Measurements from ENCODE around the gene PMPCA. TPM values are rescaled to one million over a fixed set of nuclear protein-coding genes. Genes with fewer than 3 reads are reported as not detected.

Gene PMPCA
- total RNA-seq, 1 experiment from 2014 or later, result 116 TPM

- TF ChIP-seq REST (IDR thresholded peaks at IDR 0.05; ENCODE audit: low read depth), result no peak
- TF ChIP-seq CBX3 (IDR thresholded peaks at IDR 0.05; ENCODE audit: low read depth), result no peak
- no peak for TF ChIP-seq YY1 (IDR thresholded peaks at IDR 0.05; ENCODE audit: extremely low read depth, insufficient replicate concordance, low read depth, low read length)
- TF ChIP-seq CEBPB (IDR thresholded peaks at IDR 0.05; ENCODE audit: low read depth), result no peak
- no peak for TF ChIP-seq ZBTB33 (IDR thresholded peaks at IDR 0.05; ENCODE audit: extremely low read depth, insufficient replicate concordance, low read length)
Observed at GRCh38 chr9:136462664-136463063, 52.2 kb downstream of the PMPCA start (continued).

- Histone ChIP-seq H3K27ac (ENCODE audit: low read depth, low read length) (no peak overlapping the region), H3K27me3 (ENCODE audit: insufficient read depth, low read length) (no peaks in the 10 kb centered on the region), H3K4me1 (ENCODE audit: control insufficient read depth in 1 of 2, insufficient read depth in 2 of 2, low read length in 2 of 2) (no peaks in the 10 kb centered on the region), H2AFZ (ENCODE audit: low read depth, low read length, poor library complexity, severe bottlenecking) (no peak overlapping the region), H3K9me3 (ENCODE audit: control insufficient read depth in 1 of 2, insufficient read depth in 1 of 2, low read depth in 1 of 2, low read length in 2 of 2) (no peaks in the 10 kb centered on the region), H3K9ac (ENCODE audit: low read length) (no peak overlapping the region), H3K36me3 (ENCODE audit: control insufficient read depth in 1 of 2, insufficient read depth in 2 of 2, low read length in 2 of 2) (peaks cover 62 to 79% of the 10 kb centered on the region in 2 experiments), H3K9me2 (ENCODE audit: insufficient read depth) (no peaks in the 10 kb centered on the region), H3K79me2 (ENCODE audit: insufficient read depth, low read length) (peaks cover 16% of the 10 kb centered on the region; the same call in 1 of the 2 replicates), H4K20me1 (ENCODE audit: insufficient read depth) (no peaks in the 10 kb centered on the region; the same call in 1 of the 2 replicates), H3K4me3 (replicated peaks in 1 of 2; ENCODE audit: low read depth in 1 of 2, low read length in 2 of 2) (no peak overlapping the region), H3K4me2 (ENCODE audit: low read length) (no peak overlapping the region)
- no peak for ATAC-seq
- intact Hi-C loops (cut with micrococcal nuclease), result no loop called here
- POLR2A ChIA-PET, result no interaction called here
- no peak for DNase-seq (ENCODE audit: low read depth, low spot score)
- no TSS peak for BruUV-seq (replicated peaks)
- CTCF ChIA-PET, result no interaction called here
- RAD21 ChIA-PET (ENCODE audit: low non-redundant PET in 1 of 2, low total read pairs in 2 of 2, uncharacterized antibody in 2 of 2, unreplicated experiment in 2 of 2), result no interaction called here
- no peak for TF ChIP-seq ELF1 (IDR thresholded peaks at IDR 0.05; ENCODE audit: borderline replicate concordance, low read depth)
- no peak for TF ChIP-seq CTCF (IDR thresholded peaks at IDR 0.05 in 2 of 3, conservative IDR thresholded peaks at IDR 0.05 in 1 of 3; ENCODE audit: borderline replicate concordance in 1 of 3, insufficient read depth in 1 of 3, low read depth in 2 of 3, low read length in 2 of 3)
- no peak for TF ChIP-seq SRF (IDR thresholded peaks at IDR 0.05; ENCODE audit: low read depth)
- no peak for TF ChIP-seq MAX (IDR thresholded peaks at IDR 0.05)
- no peak for TF ChIP-seq ZBTB33 (IDR thresholded peaks at IDR 0.05; ENCODE audit: extremely low read depth, insufficient replicate concordance, low read length)
- no peak for TF ChIP-seq YY1 (IDR thresholded peaks at IDR 0.05; ENCODE audit: extremely low read depth, insufficient replicate concordance, low read depth, low read length)
- no peak for TF ChIP-seq ZNF274 (IDR thresholded peaks at IDR 0.05; ENCODE audit: low read depth, low read length)
- no peak for TF ChIP-seq FOSL1 (IDR thresholded peaks at IDR 0.05; ENCODE audit: low read depth)
- TF ChIP-seq CBX3 (IDR thresholded peaks at IDR 0.05; ENCODE audit: low read depth), result no peak
- TF ChIP-seq EZH2 (IDR thresholded peaks at IDR 0.05), result no peak
- no peak for TF ChIP-seq EGR1 (IDR thresholded peaks at IDR 0.05; ENCODE audit: low read depth)
- no peak for TF ChIP-seq POLR2A (IDR thresholded peaks at IDR 0.05; ENCODE audit: borderline replicate concordance, extremely low read depth, insufficient read depth, insufficient read length)
- no peak for TF ChIP-seq SIN3A (IDR thresholded peaks at IDR 0.05; ENCODE audit: low read depth)
Observed at GRCh38 chr9:136463578-136463977, 53.1 kb downstream of the PMPCA start.
